SIG-M5 treated with dmso at 0.1 percent for 504 hours (cell line): Measurements from ENCODE around the gene SLC2A13.
"Not testable (repeated sequence)": the region's sequence is repeated elsewhere in the genome, so short reads cannot be mapped to it uniquely, and the experiment has no call there.

Source experiments
- DNase-seq: peaks from one replicate; lab custom pipeline; 2025; ENCODE audit not compliant: unreplicated experiment; lab: John Stamatoyannopoulos, UW

SLC2A13 gene

GRCh38 chr12:39816671-39817185, 289.2 kb downstream of the SLC2A13 start:
- no peak for DNase-seq

DNA sequence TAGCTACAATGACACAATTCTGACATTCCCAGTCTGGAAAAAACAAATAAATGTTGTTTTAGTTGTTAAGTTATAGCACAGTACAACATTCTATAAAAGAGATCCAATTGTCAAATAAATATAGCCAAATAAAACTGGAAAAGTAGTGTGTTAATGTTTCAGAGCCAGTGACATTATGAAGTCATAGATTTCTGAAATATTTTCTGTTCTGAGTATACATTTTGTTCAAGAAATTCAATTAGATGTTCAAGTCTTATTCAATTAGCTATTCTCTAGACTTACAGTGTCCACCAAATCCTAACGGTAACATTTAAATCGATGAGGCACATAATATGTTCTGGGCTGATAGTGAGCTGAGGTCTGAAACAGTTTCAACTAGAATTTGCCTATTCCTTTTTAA, 290.1 kb downstream of the SLC2A13 start:
- DNase-seq = no peak

- no peak for DNase-seq
Measured at GRCh38 chr12:39814626-39815025, 291.3 kb downstream of the SLC2A13 start.

DNA sequence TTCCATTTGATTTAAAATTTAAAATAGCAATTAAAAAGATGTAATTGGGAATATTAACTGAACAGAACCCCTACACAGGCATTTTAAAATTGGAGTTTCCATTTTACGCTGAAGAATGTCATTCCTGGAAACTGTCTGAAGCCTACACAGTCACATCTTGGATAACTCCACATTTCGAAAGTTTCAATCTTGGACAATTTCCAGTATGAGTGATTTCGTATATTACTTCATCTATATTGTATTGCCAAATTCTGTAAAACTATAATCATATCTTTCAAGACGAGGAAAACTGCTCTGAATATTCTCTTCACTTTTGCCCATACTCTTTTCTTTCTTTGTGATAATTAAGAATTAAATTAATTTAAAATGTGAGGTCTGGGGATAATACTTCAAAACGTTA, 292.1 kb downstream of the SLC2A13 start:
- DNase-seq = no peak

DNA sequence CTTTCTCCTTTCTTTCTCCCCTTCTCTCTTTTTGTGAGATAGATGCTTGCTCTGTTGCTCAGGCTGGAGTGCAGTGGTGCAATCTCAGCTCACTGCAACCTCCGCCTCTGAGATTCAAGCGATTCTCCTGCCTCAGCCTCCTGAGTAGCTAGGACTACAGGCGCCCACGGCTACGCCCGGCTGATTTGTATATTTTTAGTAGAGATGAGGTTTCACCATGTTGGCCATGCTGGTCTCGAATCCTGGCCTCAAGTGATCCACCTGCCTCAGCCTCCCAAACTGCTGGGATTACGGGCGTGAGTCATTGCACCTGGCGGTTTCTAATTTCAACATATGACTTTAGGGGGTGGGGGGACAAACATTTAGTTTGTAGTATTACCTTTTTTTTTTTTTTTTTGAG, 293.4 kb downstream of the SLC2A13 start:
- not testable (repeated sequence) for DNase-seq

GRCh38 chr12:39807043-39807442, 298.8 kb downstream of the SLC2A13 start:
- DNase-seq = peak; percentile 45

- no peak for DNase-seq
Measured at GRCh38 chr12:39805651-39806050, 300.2 kb downstream of the SLC2A13 start.

DNA sequence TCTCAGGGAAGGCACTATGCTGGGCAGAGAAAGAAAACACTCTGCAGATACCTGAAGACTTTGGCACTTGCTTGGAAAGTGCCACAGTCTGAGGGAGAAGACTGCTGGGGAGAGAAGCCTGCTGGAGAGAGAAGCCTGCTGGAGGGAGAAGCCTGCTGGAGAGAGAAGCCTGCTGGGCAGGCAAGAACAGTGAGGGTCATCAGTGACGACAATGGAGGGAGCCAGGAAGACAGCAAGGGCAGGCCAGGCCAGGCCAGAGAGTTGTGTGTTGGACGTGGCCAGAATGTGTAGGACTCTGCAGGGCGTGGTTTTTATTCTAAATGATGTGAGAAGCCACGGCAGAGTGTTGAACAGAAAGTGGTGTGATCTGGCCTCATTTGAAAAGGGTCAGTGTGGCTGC, 301.0 kb downstream of the SLC2A13 start:
- DNase-seq = no peak

- DNase-seq = no peak
Measured at GRCh38 chr12:39804479-39804878, 301.4 kb downstream of the SLC2A13 start.

GRCh38 chr12:39803151-39803550, 302.7 kb downstream of the SLC2A13 start:
- no peak for DNase-seq

GRCh38 chr12:39798977-39799376, 306.9 kb downstream of the SLC2A13 start:
- DNase-seq = no peak

- no peak for DNase-seq
Measured at GRCh38 chr12:39798429-39798828, 307.5 kb downstream of the SLC2A13 start.

- DNase-seq = no peak
Measured at GRCh38 chr12:39795481-39795880, 310.4 kb downstream of the SLC2A13 start.

GRCh38 chr12:39792938-39793337, 312.9 kb downstream of the SLC2A13 start:
- no peak for DNase-seq

GRCh38 chr12:39788239-39788638, 317.6 kb downstream of the SLC2A13 start:
- no peak for DNase-seq

DNA sequence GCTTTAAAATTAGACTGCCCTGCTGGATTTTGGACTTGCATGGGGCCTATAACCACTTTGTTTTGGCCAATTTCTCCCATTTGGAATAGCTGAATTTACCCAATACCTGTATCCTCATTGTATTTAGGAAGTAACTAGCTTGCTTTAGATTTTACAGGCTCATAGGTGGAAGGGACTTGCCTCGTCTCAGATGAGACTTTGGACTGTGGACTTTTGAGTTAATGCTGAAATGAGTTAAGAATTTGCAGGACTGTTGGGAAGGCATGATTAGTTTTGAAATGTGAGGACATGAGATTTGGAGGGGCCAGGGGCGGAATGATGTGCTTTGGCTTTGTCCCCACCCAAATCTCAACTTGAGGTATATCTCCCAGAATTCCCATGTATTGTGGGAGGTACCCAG, 320.1 kb downstream of the SLC2A13 start:
- DNase-seq = not testable (repeated sequence)

GRCh38 chr12:39782026-39782545, 323.8 kb downstream of the SLC2A13 start:
- DNase-seq = no peak

DNA sequence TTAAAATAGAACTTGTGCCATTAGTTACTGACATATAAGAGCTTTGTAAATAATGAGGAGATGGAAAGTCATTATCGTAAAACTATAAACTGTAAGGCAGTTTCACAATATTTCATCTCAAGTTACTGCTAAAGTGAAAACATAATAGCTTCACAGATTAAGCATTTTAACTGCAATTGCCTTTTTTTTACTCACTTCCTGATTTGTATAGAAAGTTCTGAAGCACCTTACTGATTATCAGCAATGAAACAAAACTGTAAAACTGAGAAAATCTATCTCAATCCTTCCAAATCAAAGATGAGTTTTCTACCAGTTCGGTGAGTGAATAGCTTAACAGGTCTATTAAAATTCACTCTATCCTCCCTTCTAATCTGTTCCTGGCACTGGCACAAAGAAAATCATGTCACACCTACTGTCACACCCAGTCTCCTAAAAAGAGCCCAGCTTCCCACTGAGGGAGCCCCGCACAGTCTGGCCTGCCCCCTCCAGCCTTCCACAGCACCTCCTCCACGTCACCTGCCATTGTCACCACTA, 324.9 kb downstream of the SLC2A13 start:
- DNase-seq = no peak

DNA sequence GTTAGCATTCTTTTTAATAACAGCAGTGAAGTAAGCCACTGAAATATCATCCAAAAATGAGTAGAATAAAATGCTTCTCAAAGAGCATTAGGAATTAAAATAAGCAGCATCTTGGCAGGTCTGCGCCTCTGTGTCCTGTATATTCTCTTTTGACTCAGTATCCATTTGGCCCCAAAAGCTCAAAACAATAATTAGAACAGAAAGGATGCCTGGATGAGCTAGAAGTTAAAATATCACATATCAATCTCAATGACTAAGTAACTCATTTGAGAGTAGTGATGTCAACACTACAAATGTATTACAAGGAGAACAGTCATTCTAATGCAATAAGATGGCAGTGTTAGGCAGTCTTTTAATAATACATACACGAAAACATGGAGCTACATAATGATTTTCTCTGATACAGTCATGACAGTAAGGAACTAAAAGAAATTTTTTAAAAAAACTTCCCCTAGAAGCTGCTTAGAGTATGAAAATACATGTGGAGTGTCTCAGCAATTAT, 325.4 kb downstream of the SLC2A13 start:
- no peak for DNase-seq

DNA sequence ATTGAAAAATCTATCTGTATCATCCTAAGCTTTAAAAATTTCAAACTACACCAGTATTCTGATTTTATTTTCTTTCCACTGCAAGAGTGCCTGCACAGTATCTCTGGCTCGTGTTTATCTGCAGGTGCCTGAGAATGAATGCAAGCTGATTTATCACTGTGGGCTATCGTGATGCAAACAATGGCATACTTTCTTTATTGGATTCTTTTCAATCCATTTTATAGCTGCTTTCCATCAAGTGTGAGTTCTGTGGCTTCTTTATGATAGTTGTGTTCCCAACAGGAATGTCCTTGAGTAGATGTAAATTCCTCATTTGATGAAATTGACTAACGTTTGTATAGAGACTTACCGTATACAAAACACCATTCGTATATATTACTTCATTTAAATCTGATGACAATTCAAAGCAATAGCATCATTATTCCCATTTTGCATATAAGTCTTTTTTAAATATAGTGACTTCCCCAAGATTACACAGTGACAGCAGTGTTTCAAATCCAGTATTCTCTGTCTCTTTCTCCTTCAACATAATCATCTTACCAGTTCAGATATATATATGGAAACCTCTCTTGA, 326.0 kb downstream of the SLC2A13 start:
- DNase-seq = no peak

- DNase-seq = no peak
Measured at GRCh38 chr12:39777465-39777864, 328.4 kb downstream of the SLC2A13 start.

DNA sequence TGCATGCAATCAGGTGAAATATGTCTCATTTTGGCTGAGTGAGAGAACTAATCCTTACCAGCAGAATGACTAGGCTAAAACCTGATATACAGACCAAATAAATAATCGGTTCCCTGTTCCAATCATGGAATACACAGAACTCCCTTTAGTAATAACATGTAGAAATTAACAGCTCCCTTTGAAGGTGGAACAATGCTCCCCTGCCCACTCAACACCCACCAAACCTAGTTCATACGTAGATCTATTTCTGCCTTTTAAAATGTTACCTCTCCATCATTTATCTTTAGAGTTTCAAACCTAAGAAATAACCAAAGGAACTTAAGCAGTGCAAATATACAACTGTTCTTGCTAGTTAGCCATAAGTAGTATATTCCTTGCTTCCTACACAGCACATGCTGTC, 332.6 kb downstream of the SLC2A13 start:
- DNase-seq = no peak

GRCh38 chr12:39772821-39773259, 333.0 kb downstream of the SLC2A13 start:
- no peak for DNase-seq
